Neuronal stem cell (in vitro differentiated cells): ENCODE results near the gene LIN52.

Experiments
- DNase-seq: peaks from one replicate; pipeline ENCODE4 v3.0.0-alpha.2; 2013; ENCODE audit warnings: low spot score
- H2AFZ ChIP-seq: one replicate; pipeline ENCODE4 v1.6.1; 2013; ENCODE audit warnings: mild to moderate bottlenecking, low read length, inconsistent platforms
- H2AK5ac ChIP-seq: 2 replicates; pipeline ENCODE4 v1.6.1; 2013; ENCODE audit warnings: low read depth, mild to moderate bottlenecking, inconsistent platforms, low read length, moderate library complexity, mixed read lengths
- H2BK120ac ChIP-seq: 2 replicates; pipeline ENCODE4 v1.6.1; 2013; ENCODE audit warnings: low read depth, mild to moderate bottlenecking, inconsistent platforms, low read length, moderate library complexity, mixed read lengths
- H2BK12ac ChIP-seq: one replicate; pipeline ENCODE4 v1.6.1; 2013; ENCODE audit warnings: low read length, inconsistent platforms
- H2BK15ac ChIP-seq: 2 replicates; pipeline ENCODE4 v1.6.1; 2013; ENCODE audit warnings: mild to moderate bottlenecking, low read length, inconsistent platforms, mixed read lengths
- H2BK5ac ChIP-seq: one replicate; pipeline ENCODE4 v1.6.1; 2013; ENCODE audit warnings: inconsistent platforms, mild to moderate bottlenecking, low read length, moderate library complexity
- H3K14ac ChIP-seq: one replicate; pipeline ENCODE4 v1.6.1; 2013; ENCODE audit warnings: low read length, inconsistent platforms
- H3K18ac ChIP-seq: 2 replicates; pipeline ENCODE4 v1.6.1; 2013; ENCODE audit warnings: low read length, inconsistent platforms
- H3K23ac ChIP-seq: 2 replicates; pipeline ENCODE4 v1.6.1; 2013; ENCODE audit warnings: low read depth, mild to moderate bottlenecking, mixed read lengths, low read length, inconsistent platforms; ENCODE audit not compliant: poor library complexity
- H3K27ac ChIP-seq: replicated peaks from 3 replicates; pipeline ENCODE4 v1.5.1; 2013; ENCODE audit warnings: low read length, inconsistent platforms
- H3K27me3 ChIP-seq, 3 experiments: 2 replicates each; pipeline ENCODE4 v1.6.1; 2013; ENCODE audit warnings: low read length in 3 of 3, mild to moderate bottlenecking in 2 of 3, inconsistent platforms in 1 of 3, low read depth in 1 of 3, mixed read lengths in 1 of 3, moderate library complexity in 1 of 3; ENCODE audit not compliant: control insufficient read depth in 3 of 3, insufficient read depth in 3 of 3
- H3K36me3 ChIP-seq, 2 donors: replicated peaks in 1 of 2; 2 replicates each; pipeline ENCODE4 v1.6.1; 2013; ENCODE audit warnings: low read length in 2 of 2; ENCODE audit not compliant: control insufficient read depth in 2 of 2, insufficient read depth in 2 of 2
- H3K4ac ChIP-seq: 2 replicates; pipeline ENCODE4 v1.6.1; 2013; ENCODE audit warnings: inconsistent platforms, mild to moderate bottlenecking, low read length, moderate library complexity
- H3K4me1 ChIP-seq, 2 donors: 1 replicate in 1 of 2; 2 replicates in 1 of 2; pipeline ENCODE4 v1.6.1; 2013; ENCODE audit warnings: low read length in 2 of 2, low read depth in 1 of 2; ENCODE audit not compliant: control insufficient read depth in 2 of 2, insufficient read depth in 1 of 2
- H3K4me2 ChIP-seq: one replicate; pipeline ENCODE4 v1.6.1; 2013; ENCODE audit warnings: mild to moderate bottlenecking, low read length, inconsistent platforms; ENCODE audit not compliant: insufficient read depth, poor library complexity, severe bottlenecking
- H3K4me3 ChIP-seq, 2 donors: 2 replicates each; pipeline ENCODE4 v1.5.1; 2013; ENCODE audit warnings: low read length in 2 of 2, mild to moderate bottlenecking in 2 of 2, inconsistent platforms in 1 of 2, moderate library complexity in 1 of 2
- H3K79me1 ChIP-seq: one replicate; pipeline ENCODE4 v1.6.1; 2013; ENCODE audit warnings: low read depth, mild to moderate bottlenecking, inconsistent platforms, low read length, moderate library complexity
- H3K9ac ChIP-seq: one replicate; pipeline ENCODE4 v1.6.1; 2013; ENCODE audit warnings: mild to moderate bottlenecking, low read depth, low read length, inconsistent platforms; ENCODE audit not compliant: poor library complexity
- H3K9me3 ChIP-seq, 2 donors: replicated peaks in 1 of 2; 2 replicates each; pipeline versions ENCODE3 to v1.6.1; 2013; ENCODE audit warnings: low read length in 2 of 2, mild to moderate bottlenecking in 2 of 2, inconsistent platforms in 1 of 2, low read depth in 1 of 2, mixed read lengths in 1 of 2, moderate library complexity in 1 of 2; ENCODE audit not compliant: control insufficient read depth in 2 of 2, insufficient read depth in 1 of 2
- H4K8ac ChIP-seq: one replicate; pipeline ENCODE4 v1.6.1; 2013; ENCODE audit warnings: low read depth, mild to moderate bottlenecking, inconsistent platforms, low read length, moderate library complexity
- H4K91ac ChIP-seq: one replicate; pipeline ENCODE4 v1.6.1; 2013; ENCODE audit warnings: low read length, low read depth, mild to moderate bottlenecking, inconsistent platforms; ENCODE audit not compliant: poor library complexity
- WGBS, 2 donors: extraction: QIAGEN DNeasy Blood & Tissue Kit; methylation state at CpG; one replicate each; pipeline ENCODE4 v1.1.7; 2013; ENCODE audit warnings: missing lambda C conversion rate in 2 of 2, mixed read lengths in 1 of 2; ENCODE audit not compliant: insufficient read length in 2 of 2, insufficient replicate concordance in 1 of 2; ENCODE audit errors: extremely low coverage in 2 of 2; 5-methylcytosine and 5-hydroxymethylcytosine counted together

Gene LIN52

DNA sequence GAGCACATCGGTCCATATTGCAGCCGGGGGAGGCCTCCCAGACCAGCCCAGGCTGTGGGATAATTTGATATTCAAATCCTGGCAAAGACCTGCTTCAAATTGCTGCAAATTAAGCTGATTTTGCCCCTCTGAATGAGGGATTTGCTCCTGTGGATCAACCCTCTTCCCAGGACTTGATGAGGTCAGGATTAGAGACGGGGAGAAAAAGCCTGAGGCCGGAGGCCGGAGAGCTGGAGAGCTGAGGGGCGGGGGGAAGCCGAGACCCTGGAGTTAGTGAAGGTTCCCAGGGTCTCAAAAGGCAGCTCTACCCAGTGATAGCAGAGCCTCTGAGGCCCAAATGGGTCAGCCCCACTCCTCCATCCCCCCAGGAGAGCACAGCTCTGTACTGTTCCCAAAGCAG is 137.0 kb downstream of the LIN52 start:
- Histone ChIP-seq H2BK15ac (peak overlapping the region; percentile 22), H2BK5ac (peak overlapping the region; percentile 14), H2BK12ac (no peak overlapping the region), H3K18ac (peak overlapping the region; percentile 4), H3K4me2 (no peak overlapping the region), H3K27me3 (peaks cover 0 to 70% (median 7%) of the 10 kb centered on the region in 3 experiments), H3K9ac (no peak overlapping the region), H2AK5ac (peak overlapping the region; percentile 31), H4K91ac (no peak overlapping the region), H3K4ac (no peak overlapping the region), H3K4me3 (no peak overlapping the region), H3K27ac (peak overlapping the region; percentile 12), H3K23ac (no peak overlapping the region), H2AFZ (no peak overlapping the region), H4K8ac (no peak overlapping the region), H3K14ac (no peak overlapping the region), H2BK120ac (no peak overlapping the region), H3K79me1 (no peaks in the 10 kb centered on the region), H3K36me3 (no peaks in the 10 kb centered on the region), H3K9me3 (no peaks in the 10 kb centered on the region), H3K4me1 (peaks cover 0 to 8% of the 10 kb centered on the region in 2 donors)
- DNase-seq, result no peak
- no CpG with 5 or more reads among the region's 7 CpGs for WGBS, 2 donors

DNA sequence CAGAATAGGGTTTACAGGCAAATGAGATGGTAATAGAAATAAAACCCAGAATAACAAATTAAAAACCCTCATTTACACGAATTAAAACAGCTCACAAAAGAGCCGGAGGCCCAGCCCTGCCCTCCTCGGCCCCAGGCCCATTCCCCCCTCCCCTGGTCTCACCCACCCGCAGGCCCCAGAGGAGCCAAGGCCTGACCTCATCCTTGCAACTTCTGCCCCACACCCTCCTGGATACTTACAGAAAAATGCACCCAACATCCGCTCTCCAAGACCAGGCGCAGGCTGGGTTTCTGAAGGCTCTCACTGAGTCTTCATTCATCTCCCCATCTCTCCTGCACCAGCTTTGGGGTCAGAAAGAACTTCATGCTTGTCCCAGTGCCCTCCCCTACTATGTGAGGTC is 138.3 kb downstream of the LIN52 start:
- H4K91ac ChIP-seq, result no peak overlapping the region
- H2AFZ ChIP-seq, result no peak overlapping the region
- H3K18ac ChIP-seq, result no peak overlapping the region
- no peaks in the 10 kb centered on the region for H3K9me3 ChIP-seq
- DNase-seq, result no peak
- no peak overlapping the region for H3K27ac ChIP-seq
- H3K4me3 ChIP-seq, result no peak overlapping the region
- H2BK5ac ChIP-seq, result no peak overlapping the region
- H2BK12ac ChIP-seq, result no peak overlapping the region
- no peak overlapping the region for H2BK120ac ChIP-seq
- H3K14ac ChIP-seq, result no peak overlapping the region
- no peak overlapping the region for H3K4me2 ChIP-seq
- H3K4ac ChIP-seq, result no peak overlapping the region
- no peaks in the 10 kb centered on the region for H3K36me3 ChIP-seq
- H3K27me3 ChIP-seq, result peaks cover 0 to 68% (median 2%) of the 10 kb centered on the region in 3 experiments
- no peak overlapping the region for H2AK5ac ChIP-seq
- H3K4me1 ChIP-seq, result peaks cover 0 to 8% of the 10 kb centered on the region in 2 donors
- no peak overlapping the region for H2BK15ac ChIP-seq
- H3K79me1 ChIP-seq, result no peaks in the 10 kb centered on the region
- no CpG with 5 or more reads among the region's 6 CpGs for WGBS, 2 donors
- H3K23ac ChIP-seq, result no peak overlapping the region
- H4K8ac ChIP-seq, result no peak overlapping the region
- no peak overlapping the region for H3K9ac ChIP-seq

DNA sequence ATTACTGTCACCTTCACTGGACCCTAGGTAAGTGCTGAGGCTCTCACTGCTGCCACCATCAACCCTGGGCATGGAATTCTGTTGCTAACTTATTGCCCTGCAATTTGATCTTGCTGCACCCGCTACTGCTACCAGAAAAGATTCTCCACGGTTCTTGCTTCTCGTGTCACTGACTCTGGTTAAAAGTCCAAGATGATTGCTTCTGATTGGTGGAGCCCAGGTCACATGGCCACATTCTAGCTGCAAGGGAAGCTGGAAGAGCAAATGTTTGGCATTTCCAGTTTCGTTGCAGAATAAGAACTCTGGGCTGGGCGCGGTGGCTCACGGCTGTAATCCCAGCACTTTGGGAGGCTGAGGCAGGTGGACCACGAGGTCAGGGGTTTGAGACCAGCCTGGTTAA is 147.0 kb downstream of the LIN52 start:
- H3K4me2 ChIP-seq, result no peak overlapping the region
- H3K9me3 ChIP-seq, result peaks cover 3 to 4% of the 10 kb centered on the region in 2 donors
- no peak overlapping the region for H2BK15ac ChIP-seq
- no peak overlapping the region for H2BK120ac ChIP-seq
- H2BK5ac ChIP-seq, result no peak overlapping the region
- no peaks in the 10 kb centered on the region for H3K36me3 ChIP-seq
- DNase-seq, result no peak
- H3K27me3 ChIP-seq, result peaks cover 0 to 47% (median 0%) of the 10 kb centered on the region in 3 experiments
- no peaks in the 10 kb centered on the region for H3K4me1 ChIP-seq
- no peak overlapping the region for H3K9ac ChIP-seq
- no peaks in the 10 kb centered on the region for H3K79me1 ChIP-seq
- no peak overlapping the region for H3K4ac ChIP-seq
- no peak overlapping the region for H3K23ac ChIP-seq
- H3K27ac ChIP-seq, result no peak overlapping the region
- no peak overlapping the region for H4K8ac ChIP-seq
- H3K18ac ChIP-seq, result no peak overlapping the region
- H3K14ac ChIP-seq, result no peak overlapping the region
- no peak overlapping the region for H2BK12ac ChIP-seq
- H3K4me3 ChIP-seq, result no peak overlapping the region
- no CpG with 5 or more reads among the region's 8 CpGs for WGBS, 2 donors
- H2AFZ ChIP-seq, result no peak overlapping the region
- H4K91ac ChIP-seq, result no peak overlapping the region
- H2AK5ac ChIP-seq, result no peak overlapping the region

DNA sequence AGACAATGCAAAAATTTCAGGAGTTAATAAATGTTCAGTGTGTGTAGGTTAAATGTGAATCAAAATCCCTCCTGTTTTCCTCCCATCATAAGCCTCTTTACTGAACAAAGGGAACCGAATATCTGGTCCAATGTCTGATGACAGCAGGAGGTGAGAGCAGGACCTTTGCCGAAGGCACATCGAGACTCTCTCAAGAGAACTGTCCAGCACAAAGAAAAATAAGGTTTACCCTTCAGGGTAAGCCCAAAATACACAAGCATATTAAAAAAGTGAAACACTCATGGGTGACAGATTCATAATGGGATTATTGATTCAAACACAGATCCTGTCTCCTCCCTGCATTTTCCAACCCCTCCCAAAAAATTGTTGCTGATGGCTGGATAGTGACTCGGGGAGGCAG is 150.3 kb downstream of the LIN52 start:
- no peak overlapping the region for H4K91ac ChIP-seq
- peaks cover 3 to 4% of the 10 kb centered on the region in 2 donors for H3K9me3 ChIP-seq
- peaks cover 12 to 62% (median 30%) of the 10 kb centered on the region in 3 experiments for H3K27me3 ChIP-seq
- no peak overlapping the region for H2AK5ac ChIP-seq
- H3K9ac ChIP-seq, result no peak overlapping the region
- no peak overlapping the region for H2AFZ ChIP-seq
- no CpG with 5 or more reads among the region's 4 CpGs for WGBS, 2 donors
- no peaks in the 10 kb centered on the region for H3K36me3 ChIP-seq
- H2BK5ac ChIP-seq, result no peak overlapping the region
- no peak overlapping the region for H3K18ac ChIP-seq
- H3K79me1 ChIP-seq, result no peaks in the 10 kb centered on the region
- H3K4me3 ChIP-seq, result no peak overlapping the region
- H3K4me1 ChIP-seq, result no peaks in the 10 kb centered on the region
- no peak overlapping the region for H2BK12ac ChIP-seq
- H2BK120ac ChIP-seq, result no peak overlapping the region
- no peak overlapping the region for H2BK15ac ChIP-seq
- DNase-seq, result no peak
- H3K14ac ChIP-seq, result no peak overlapping the region
- H3K4me2 ChIP-seq, result no peak overlapping the region
- H4K8ac ChIP-seq, result no peak overlapping the region
- H3K27ac ChIP-seq, result no peak overlapping the region
- no peak overlapping the region for H3K4ac ChIP-seq
- H3K23ac ChIP-seq, result no peak overlapping the region
